ENCODE results near the gene CIB1.

The CIB1 gene

GRCh38 chr15:90228960-90229359 lies 4.8 kb downstream of the CIB1 start:
- DNase-seq (ENCODE audit: extremely low read depth, insufficient read length) = no peak
- H3K4me3 ChIP-seq (replicated peaks; ENCODE audit: low read depth, low read length) = no peak overlapping the region
- H3K36me3 ChIP-seq (ENCODE audit: control insufficient read depth, insufficient read depth, low read length) = peaks cover 37% of the 10 kb centered on the region
- no peak for TF ChIP-seq CTCF (IDR thresholded peaks at IDR 0.05; ENCODE audit: insufficient read depth, low read length, poor library complexity, severe bottlenecking)
- H3K27me3 ChIP-seq (replicated peaks; ENCODE audit: control insufficient read depth, insufficient read depth, low read length) = no peaks in the 10 kb centered on the region

GRCh38 chr15:90227816-90228772 lies 5.6 kb downstream of the CIB1 start:
- no peak for DNase-seq (ENCODE audit: extremely low read depth, insufficient read length)
- H3K27me3 ChIP-seq (replicated peaks; ENCODE audit: control insufficient read depth, insufficient read depth, low read length) = no peaks in the 10 kb centered on the region
- no peak overlapping the region for H3K4me3 ChIP-seq (replicated peaks; ENCODE audit: low read depth, low read length)
- TF ChIP-seq CTCF (IDR thresholded peaks at IDR 0.05; ENCODE audit: insufficient read depth, low read length, poor library complexity, severe bottlenecking) = no peak
- H3K36me3 ChIP-seq (ENCODE audit: control insufficient read depth, insufficient read depth, low read length) = peaks cover 43% of the 10 kb centered on the region

GRCh38 chr15:90227336-90227735 lies 6.4 kb downstream of the CIB1 start:
- no peak overlapping the region for H3K4me3 ChIP-seq (replicated peaks; ENCODE audit: low read depth, low read length)
- no peak for DNase-seq (ENCODE audit: extremely low read depth, insufficient read length)
- no peak for TF ChIP-seq CTCF (IDR thresholded peaks at IDR 0.05; ENCODE audit: insufficient read depth, low read length, poor library complexity, severe bottlenecking)
- H3K36me3 ChIP-seq (ENCODE audit: control insufficient read depth, insufficient read depth, low read length) = peaks cover 43% of the 10 kb centered on the region
- H3K27me3 ChIP-seq (replicated peaks; ENCODE audit: control insufficient read depth, insufficient read depth, low read length) = no peaks in the 10 kb centered on the region

- no peak for TF ChIP-seq CTCF (IDR thresholded peaks at IDR 0.05; ENCODE audit: insufficient read depth, low read length, poor library complexity, severe bottlenecking)
- no peak for DNase-seq (ENCODE audit: extremely low read depth, insufficient read length)
- peaks cover 42% of the 10 kb centered on the region for H3K36me3 ChIP-seq (ENCODE audit: control insufficient read depth, insufficient read depth, low read length)
- no peak overlapping the region for H3K4me3 ChIP-seq (replicated peaks; ENCODE audit: low read depth, low read length)
- H3K27me3 ChIP-seq (replicated peaks; ENCODE audit: control insufficient read depth, insufficient read depth, low read length) = no peaks in the 10 kb centered on the region
Measured at GRCh38 chr15:90225504-90226234, 8.1 kb downstream of the CIB1 start.

- H3K27me3 ChIP-seq (replicated peaks; ENCODE audit: control insufficient read depth, insufficient read depth, low read length) = no peaks in the 10 kb centered on the region
- H3K4me3 ChIP-seq (replicated peaks; ENCODE audit: low read depth, low read length) = no peak overlapping the region
- no peak for TF ChIP-seq CTCF (IDR thresholded peaks at IDR 0.05; ENCODE audit: insufficient read depth, low read length, poor library complexity, severe bottlenecking)
- H3K36me3 ChIP-seq (ENCODE audit: control insufficient read depth, insufficient read depth, low read length) = peaks cover 39% of the 10 kb centered on the region
- DNase-seq (ENCODE audit: extremely low read depth, insufficient read length) = no peak
Measured at GRCh38 chr15:90225047-90225446, 8.7 kb downstream of the CIB1 start.
